Loucy (cell line): Measurements from ENCODE around the gene GRHPR.

Experiments used
- EZH2phosphoT487 ChIP-seq: fragments of 200-600 bp; IDR thresholded peaks from 2 replicates; pipeline ENCODE4 v1.6.1; 2018; ENCODE audit warnings: antibody characterized with exemption, mild to moderate bottlenecking, moderate library complexity, borderline replicate concordance
- TF ChIP-seq, protein P1 (sequence below): fragments of 200-600 bp; sonication (generic); conservative IDR thresholded peaks from 2 replicates; pipeline ENCODE4 v1.5.1; 2014; ENCODE audit warnings: mild to moderate bottlenecking, antibody characterized with exemption, low read length

DNA sequence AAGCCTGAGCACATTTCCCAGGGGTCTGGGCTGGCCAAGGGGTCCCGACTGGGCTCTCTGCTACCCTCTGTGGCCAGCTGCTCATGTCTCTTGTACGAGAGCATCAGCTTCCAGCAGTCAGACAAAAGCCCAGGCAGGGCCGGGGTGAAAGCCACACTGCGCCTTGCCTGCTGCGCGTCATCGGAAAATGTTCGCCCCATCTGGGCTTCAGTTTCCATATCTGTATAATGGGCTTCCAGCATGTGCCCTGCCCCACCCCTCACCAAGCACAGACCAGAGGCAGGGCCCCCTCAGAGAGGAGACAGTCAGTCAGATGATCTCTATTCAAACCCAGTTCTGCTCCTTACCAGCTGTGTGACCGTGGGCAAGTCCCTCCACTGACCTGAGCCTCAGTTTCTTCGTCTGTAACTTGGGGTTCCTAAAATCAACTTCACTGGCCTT lies 8.0 kb upstream of the GRHPR start:
- TF ChIP-seq, protein P1, sequence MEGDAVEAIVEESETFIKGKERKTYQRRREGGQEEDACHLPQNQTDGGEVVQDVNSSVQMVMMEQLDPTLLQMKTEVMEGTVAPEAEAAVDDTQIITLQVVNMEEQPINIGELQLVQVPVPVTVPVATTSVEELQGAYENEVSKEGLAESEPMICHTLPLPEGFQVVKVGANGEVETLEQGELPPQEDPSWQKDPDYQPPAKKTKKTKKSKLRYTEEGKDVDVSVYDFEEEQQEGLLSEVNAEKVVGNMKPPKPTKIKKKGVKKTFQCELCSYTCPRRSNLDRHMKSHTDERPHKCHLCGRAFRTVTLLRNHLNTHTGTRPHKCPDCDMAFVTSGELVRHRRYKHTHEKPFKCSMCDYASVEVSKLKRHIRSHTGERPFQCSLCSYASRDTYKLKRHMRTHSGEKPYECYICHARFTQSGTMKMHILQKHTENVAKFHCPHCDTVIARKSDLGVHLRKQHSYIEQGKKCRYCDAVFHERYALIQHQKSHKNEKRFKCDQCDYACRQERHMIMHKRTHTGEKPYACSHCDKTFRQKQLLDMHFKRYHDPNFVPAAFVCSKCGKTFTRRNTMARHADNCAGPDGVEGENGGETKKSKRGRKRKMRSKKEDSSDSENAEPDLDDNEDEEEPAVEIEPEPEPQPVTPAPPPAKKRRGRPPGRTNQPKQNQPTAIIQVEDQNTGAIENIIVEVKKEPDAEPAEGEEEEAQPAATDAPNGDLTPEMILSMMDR: no peak
- TF ChIP-seq EZH2phosphoT487: no peak
